Stimulated activated naive CD4-positive, alpha-beta T cell (primary cell): Measurements from ENCODE around the gene CORO6.

Source experiments
- DNase-seq, 6 experiments: peaks; one replicate each; lab custom pipeline; 2025; lab: John Stamatoyannopoulos, UW

Gene CORO6

DNA sequence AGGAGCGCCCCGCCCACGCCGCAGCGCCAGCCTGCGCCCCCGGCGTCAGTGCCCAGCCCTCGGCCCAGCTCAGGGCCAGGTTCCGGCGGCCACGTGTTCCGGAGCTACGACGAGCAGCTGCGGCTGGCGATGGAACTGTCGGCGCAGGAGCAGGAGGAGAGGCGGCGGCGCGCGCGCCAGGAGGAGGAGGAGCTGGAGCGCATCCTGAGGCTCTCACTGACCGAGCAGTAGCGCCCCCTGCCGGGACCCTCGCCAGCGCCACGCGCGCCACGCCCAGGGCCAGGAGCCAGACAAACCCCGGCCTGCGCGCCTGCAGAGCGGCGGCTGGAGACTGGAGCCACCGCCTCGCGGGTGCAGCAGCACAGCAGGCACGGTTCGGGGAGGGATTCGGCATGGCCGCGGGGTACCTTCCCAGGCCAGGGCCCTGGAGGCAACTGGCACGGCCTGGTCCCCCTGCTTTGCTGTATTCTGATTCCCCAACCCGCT, 9.3 kb downstream of the CORO6 start:
- DNase-seq: peak; percentile 72 to 91 (median 89)

DNA sequence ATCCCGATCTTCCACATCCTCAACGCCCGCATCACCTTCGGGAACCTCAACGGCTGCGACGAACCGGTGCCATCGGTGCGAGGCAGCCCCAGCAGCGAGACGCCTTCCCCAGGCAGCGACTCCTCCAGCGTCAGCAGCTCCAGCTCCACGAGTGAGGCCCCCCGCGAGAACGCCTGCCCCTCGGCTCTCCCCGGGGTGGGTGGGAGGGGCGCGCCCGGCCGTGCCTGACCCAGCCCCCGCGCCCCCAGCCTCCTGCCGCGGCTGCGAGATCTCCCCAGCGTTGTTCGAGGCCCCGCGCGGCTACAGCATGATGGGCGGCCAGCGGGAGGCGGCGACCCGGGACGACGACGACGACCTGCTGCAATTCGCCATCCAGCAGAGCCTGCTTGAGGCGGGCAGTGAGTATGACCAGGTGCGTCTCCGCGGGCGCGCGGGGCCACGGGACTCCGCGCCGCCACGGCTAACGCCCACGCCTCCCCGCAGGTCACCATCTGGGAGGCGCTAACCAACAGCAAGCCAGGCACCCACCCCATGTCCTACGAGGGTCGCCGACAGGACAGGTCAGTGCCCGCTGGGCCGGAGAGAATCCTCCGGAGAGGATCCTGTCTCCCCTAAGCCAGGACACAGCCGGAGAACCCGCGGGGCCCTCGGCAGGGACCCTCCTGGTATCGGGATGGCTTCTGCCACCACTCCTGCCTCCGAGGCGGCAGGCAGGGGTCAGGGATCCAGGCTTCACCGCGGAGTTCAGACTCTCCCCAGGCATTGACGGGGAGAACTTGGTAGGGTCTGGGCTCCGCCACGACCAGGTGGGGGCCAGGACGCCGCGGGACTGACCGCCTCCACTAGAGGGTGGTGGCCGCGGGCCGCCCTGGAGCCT, 10.1 kb downstream of the CORO6 start:
- DNase-seq: no peak

GRCh38 chr17:29612094-29612403, 10.7 kb downstream of the CORO6 start:
- no peak for DNase-seq

- no peak for DNase-seq
These were observed 11.2 kb downstream of the CORO6 start for GRCh38 chr17:29611351-29612093.

DNA sequence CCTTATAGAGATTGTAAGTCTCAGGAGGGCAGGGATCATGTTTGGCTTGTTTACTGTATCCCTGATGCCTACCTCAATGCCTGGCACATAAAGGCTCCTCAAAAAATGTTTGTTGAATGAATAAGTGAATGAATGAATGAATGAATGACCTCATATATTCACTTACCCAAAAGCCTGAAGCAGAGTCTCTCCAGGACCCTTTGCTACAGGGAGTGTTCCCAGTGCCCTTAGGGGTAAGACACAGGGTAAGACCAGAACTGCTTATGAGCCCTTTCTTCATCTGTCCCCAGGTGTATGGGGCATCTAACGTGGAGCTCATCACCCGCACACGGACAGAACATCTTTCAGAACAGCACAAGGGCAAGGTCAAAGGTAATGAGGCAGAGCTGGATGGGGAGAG, 12.3 kb downstream of the CORO6 start:
- no peak for DNase-seq

DNA sequence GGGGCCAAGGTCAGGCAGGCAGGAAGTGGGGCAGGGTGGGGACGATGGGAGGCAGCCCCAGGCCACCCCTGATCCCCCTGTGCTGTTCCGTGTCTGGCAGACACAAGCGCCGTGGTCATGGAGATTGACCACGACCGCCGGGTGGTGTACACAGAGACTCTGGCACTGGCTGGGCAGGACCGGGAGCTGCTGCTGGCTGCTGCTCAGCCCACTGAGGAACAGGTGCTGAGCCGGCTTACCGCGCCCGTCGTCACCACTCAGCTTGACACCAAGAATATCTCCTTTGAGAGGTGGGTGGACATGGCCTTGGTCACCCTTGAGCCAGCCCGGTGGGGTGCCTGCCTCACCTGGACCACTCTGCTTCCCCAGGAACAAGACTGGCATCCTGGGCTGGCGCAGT, 13.7 kb downstream of the CORO6 start:
- DNase-seq: no peak

DNA sequence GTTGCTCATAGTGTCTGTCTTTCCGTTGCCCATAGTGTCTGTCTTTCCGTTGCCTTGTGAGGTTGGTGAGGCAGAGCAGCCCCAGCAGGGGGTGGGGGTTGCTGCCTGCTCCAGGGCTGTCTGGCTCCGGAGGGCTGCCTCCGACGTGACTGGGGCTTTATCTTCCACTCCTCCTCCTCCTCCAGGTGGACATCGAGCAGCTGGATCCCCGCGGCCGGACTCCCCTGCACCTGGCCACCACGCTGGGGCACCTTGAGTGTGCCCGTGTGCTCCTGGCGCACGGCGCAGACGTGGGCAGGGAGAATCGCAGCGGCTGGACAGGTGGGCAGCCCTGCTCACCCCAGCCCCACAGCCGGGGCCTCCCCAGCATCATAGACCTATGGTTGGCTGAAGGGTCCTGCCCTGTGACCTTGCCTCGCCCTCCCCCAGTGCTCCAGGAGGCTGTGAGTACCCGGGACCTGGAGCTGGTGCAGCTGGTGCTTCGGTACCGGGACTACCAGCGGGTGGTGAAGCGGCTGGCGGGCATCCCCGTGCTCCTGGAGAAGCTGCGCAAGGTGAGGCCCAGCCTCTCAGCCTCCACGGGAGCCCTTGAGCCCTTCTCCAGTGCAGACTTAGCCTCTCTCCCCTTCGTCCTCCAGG, 15.0 kb downstream of the CORO6 start:
- DNase-seq: no peak

DNA sequence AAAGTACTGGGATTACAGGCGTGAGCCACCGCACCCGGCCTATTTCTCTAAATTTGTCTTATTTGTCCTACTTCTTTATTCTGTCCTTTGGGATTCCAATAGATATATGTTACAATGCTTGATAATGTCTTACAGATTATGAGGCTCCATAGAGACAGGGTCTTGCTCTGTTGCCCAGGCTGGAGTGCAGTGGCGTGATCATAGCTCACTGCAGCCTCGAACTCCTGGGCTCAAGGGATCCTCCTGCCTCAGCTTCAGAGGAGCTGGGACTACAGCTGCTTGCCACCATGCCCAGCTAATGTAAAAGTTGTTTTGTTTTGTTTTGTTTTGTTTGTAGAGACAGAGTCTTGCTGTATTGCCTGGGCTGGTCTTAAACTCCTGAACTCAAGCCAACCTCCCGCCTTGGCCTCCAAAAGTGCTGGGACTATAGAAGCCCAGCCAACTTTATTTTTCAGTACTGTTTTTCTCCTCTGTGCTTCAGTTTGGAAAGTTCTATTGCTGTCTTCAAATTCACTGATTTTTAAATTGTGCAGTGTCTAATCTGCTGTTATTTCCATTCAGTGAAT, 19.5 kb downstream of the CORO6 start:
- DNase-seq: no peak

DNA sequence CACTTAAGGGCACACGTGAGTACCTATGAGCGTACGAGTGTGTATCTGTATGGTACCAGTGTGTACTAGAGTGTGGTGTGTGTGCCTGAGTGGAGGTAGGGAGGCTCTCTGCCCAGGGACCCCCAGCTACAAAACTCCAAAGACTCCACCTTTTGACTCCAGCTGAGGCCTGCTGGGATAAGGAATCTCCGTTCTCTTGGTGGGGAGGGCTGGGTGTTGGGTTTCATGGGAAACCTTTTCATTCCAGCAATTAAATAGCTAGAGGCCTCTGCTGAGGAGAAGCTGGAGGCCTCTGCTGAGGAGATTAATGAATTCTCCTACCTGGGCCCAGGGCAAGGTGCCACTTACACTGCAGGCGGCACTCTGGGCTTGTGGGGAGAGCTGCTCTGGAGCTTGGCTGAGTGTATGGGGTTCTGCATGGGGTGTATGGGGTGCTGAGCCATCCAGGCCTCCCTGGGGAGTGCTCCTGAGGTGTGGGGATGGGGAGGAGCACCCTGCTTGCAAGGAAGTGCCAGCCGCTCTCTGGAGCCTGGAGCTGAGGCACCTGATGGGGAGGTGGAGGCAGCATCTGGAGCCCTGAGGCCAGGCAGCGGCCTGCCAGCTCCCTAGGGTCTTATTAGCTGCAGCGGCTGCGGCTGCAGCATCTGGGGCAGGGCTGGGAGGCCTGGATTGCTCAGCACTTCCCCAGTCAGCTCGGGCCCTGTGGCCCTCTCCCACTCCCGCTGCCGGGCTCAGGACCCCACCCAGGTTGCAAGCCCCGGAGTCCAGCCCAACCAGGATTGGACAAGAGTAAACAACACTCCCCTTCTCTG, 25.1 kb downstream of the CORO6 start:
- DNase-seq: no peak

GRCh38 chr17:29596811-29597210, 25.9 kb downstream of the CORO6 start:
- DNase-seq: no peak

- no peak for DNase-seq
These were observed 26.6 kb downstream of the CORO6 start for GRCh38 chr17:29595943-29596774.

DNA sequence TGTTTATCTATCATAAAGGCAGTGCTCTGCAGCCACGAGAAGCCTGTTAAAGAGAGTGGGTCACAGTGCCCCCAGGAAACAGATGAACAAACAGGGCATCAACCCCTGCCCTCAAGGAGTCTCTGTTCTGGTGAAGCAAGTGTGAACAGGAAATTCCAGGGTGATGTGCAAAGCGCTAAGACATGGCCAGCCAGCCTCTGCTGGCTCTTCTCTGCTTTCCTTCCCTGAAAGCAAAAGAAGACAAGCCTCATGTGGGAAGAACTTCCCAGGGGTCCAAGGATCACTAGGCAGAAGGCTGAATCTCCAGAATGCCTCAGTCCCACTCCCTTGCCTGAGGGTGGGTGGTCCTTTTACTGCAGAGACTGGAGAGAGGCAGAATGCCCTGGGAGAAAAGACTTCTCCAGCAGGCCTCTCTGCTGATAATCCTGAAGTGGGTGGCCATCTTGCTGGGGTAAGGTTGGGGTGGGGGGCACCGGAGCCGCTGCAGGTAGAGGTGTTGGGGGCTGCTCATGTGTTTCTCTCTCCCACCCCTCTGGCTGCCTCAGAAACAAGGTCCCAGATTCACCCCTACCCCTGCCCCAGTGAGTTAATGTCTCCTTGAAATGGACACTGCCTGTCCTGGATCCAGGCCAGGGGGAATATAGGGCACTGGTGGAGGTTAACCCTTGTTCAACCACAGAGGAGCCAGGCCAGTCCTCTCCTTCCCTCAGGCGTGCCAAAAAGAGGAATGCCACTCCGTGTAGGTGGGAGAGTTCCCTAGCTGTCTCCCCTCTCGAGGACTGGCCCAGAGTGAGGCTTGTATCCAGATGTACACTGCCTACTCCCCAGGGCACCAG, 27.4 kb downstream of the CORO6 start:
- no peak for DNase-seq

DNA sequence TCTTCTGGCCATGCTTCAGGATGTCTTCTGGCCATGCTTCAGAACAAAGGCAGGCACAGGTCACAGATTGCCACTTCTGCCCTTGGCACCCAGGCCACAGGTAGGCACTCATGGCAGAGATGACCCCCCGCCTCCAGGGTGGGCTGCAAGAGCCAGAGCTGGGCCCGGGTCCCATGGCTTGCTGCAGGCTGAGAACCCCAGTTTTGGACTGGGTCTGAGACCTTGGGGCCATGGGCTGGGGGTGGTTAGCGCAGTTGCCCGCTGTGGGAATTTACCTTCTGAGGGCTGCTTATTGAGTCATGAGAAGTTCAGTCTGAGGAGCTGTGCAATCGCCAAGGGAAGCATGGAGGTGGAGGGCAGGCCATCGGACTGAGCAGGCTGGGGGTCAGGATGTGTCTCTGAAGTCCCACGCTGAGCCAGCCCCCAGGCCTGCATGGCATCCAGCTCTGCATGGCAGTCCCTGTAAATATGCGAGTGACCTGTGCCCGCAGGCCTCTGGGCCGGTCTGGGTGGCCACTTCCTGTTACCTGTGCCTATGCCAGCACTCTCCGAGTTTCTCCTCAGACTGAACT, 28.1 kb downstream of the CORO6 start:
- no peak for DNase-seq

DNA sequence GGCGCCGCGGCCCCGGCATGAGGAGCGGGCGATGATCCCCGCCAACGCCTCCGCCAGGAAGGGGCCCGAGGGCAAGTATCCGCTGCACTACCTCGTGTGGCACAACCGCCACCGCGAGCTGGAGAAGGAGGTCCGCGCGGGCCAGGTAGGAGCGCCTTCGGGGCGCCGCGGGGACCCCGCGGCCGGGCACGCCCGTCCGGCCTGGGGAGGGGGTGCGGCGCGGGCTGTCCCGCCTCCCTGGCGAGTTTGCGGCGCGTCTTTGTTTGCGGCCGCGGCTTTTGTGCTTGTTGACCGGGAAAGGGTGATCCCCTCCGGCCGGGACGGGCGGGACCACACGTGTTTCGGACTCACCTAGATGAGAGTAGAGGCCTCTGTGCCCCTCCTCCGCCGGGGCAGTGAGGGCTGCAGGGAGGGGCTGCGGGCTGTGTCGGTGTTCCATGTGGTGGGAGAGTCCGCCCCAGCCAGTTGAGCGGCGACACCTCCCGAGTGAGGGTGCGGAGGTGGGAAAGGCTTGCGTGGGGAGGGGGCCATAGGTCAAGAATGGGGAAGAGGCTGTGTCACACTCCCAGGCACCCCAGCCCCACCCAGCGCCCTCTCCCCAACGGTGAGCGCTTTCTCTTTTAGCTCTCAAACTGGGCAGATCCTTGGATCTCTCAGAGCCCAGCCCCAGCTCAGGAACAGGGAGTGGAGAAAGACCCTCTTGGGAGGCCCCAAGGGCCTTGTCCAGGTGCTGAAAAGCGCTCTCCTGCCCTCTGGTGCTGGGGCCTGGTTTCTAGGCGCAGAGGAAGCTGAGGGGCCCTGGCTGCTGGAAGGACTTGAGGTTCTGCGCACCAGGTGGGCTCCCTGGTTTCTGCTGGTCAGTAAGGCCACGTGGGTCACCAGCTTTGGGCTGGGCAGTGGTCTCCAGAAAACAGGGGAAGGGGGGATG, 28.9 kb downstream of the CORO6 start:
- peak in 2 of 6 experiments; percentile 11 to 24 for DNase-seq

DNA sequence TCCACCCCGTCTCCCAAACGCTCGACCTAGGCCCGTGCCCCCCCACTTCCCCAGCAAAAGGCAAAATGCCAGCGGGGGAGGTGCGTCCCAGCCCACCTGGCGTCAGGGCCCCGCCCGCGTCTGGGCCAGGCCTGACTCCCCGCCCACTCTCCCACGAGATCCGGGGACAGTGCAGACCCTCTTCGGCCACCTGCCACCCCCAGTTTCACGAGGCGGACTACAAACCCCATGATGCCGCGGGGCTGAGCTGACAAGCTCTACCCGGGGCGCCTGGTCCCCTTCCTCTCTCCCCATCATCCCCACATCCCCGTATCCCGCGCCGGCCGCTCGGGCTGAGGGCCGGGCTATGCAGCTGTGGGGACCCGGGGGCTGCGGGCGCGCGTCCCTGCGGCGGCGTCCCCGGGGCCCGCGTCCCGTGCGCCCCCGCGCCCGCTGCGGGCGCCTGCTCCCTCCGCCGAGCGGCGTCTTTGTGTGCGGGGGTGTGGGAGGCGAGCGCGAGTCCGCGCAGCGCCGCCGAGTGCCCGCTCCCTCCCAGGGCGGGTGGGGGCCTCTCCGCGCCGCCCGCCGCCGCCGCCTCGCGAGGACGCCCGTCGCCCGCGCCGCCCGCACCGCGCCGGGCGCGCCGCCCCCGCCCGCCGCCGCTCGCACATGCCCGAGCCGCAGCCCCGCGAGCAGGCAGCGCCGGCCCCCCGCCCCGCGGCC, 29.7 kb downstream of the CORO6 start, which contains the start of gene ANKRD13B:
Gene ANKRD13B (plus strand): TSS at position 283 of the 702 bp plus-strand sequence. CDS start 490 bp downstream, outside the sequence.
- DNase-seq: peak in 3 of 6 experiments; percentile 25 to 34 (median 28)

DNA sequence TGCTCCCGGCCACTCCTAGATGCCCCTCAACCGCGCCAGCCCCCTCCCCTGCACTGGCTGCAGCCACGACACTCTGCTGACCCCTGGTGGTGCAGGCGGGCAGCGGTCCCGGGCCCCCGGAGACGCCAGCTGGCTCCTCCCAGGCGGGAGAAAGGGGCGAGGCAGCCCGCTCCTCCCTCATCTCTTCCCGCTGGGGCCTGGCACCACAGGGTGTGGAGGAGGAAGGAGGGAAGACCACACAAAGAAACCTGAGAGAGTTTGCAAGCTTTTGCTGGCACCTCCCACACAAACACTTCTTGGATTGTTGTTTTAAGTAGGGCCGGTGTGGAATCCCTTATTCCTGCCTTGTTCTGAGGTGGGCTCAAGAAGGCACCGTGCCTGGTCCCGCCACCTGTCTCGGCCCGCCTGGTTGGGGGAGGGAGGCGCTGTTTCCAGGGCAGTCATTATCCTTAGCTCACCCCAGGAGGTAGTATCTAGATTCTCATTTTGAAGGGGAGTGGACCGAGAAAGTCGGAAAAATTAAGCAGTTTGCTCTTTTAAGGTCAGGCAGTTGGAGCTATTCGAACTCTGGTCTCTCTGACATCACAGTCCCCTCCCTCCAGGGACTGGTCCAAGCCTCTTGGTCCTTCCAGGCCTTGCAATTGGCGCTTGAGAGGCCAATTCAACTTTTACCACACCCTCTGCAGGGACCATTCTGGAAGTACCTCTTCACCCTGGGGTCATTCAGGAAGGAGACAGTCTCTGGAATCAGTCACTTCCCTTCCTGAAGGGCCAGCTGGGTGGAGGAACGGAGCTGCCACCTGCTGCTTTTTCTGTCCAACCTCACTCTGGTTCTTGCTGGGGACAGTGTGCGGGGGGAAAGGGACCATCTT, 30.7 kb downstream of the CORO6 start:
- peak; percentile 38 to 72 (median 60) for DNase-seq
